Omental fat pad (tissue), 4 donors: Measurements from ENCODE around the gene RFX7. TPM values are rescaled to one million over a fixed set of nuclear protein-coding genes. Genes with fewer than 3 reads are reported as not detected.

Experiments
- ATAC-seq: fragments of 150-250 bp; one replicate; pipeline ENCODE4 v1.9.1; 2016; ENCODE audit warnings: mild to moderate bottlenecking, moderate library complexity; ENCODE audit not compliant: low FRiP score
- DNase-seq: peaks from one replicate; pipeline ENCODE4 v3.0.0-alpha.2; 2019; ENCODE audit warnings: low spot score
- small RNA-seq: library from RNA; depleted of rRNA; stranded (forward); fragments of <200 nt; gene quantifications from one replicate; pipeline ENCODE3, GENCODE V24; 2016
- total RNA-seq, 4 donors: library from RNA; depleted of rRNA; stranded (reverse); fragments of >200 nt; gene quantifications; one replicate each; pipeline ENCODE4 v1.1.0, GENCODE V29; 2016
- TF ChIP-seq, protein P1 (sequence below), 3 donors: fragments of 450-650 bp; IDR thresholded peaks; one replicate each; pipeline ENCODE4 v1.5.1; 2016 to 2017; ENCODE audit warnings: antibody characterized with exemption in 3 of 3, mild to moderate bottlenecking in 3 of 3, moderate library complexity in 2 of 3

The RFX7 gene
- total RNA-seq, 4 donors from 2014 or later, result 5.3 to 12.9 (median 7.7) TPM

DNA sequence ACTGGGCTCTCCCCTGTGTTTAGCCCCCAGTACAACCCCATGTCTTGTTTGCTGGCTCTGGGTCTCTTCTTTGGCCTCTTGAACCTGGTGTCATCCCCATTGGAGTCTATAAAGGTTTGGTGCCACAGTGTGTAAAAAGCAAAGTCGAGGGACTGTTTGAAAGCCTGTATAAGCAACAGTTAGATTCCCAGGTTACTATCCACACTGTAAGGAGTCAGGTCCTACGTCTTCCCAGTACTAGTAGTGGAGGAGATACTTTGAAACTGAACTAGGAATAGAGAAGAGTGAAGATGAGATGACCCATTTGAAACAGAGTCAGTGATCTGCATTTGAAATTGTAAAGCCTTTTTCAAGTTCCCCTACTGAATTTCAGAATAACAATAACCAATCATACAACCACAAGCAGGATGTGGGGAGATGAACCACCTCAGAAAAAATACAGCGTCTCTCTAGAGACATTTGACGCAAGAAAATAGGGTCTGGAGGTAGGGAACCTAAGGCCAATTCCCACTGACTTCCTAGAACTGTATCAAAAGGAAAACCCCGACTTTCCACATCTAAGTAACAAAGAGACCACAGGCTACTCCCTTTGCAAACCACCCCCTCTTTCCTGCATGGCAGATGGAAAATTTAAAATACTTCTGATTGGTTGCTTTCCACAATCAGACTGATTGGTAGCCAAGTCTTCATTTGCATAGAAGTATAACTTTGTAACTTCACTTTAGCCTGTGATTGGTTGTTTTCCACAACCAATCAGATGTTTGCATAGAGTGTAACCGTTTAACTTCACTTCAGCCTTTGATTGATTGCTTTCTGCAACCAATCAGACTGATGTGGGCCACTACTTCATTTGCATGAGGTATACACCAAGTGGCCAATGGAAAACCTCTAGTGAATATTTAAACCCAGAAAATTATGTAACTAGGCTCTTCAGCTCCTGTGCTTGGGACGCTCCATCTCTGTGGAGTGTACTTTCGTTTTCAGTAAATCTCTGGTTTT is 200.4 kb downstream of the RFX7 start:
- TF ChIP-seq, protein P1, sequence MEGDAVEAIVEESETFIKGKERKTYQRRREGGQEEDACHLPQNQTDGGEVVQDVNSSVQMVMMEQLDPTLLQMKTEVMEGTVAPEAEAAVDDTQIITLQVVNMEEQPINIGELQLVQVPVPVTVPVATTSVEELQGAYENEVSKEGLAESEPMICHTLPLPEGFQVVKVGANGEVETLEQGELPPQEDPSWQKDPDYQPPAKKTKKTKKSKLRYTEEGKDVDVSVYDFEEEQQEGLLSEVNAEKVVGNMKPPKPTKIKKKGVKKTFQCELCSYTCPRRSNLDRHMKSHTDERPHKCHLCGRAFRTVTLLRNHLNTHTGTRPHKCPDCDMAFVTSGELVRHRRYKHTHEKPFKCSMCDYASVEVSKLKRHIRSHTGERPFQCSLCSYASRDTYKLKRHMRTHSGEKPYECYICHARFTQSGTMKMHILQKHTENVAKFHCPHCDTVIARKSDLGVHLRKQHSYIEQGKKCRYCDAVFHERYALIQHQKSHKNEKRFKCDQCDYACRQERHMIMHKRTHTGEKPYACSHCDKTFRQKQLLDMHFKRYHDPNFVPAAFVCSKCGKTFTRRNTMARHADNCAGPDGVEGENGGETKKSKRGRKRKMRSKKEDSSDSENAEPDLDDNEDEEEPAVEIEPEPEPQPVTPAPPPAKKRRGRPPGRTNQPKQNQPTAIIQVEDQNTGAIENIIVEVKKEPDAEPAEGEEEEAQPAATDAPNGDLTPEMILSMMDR (IDR thresholded peaks at IDR 0.05), result no peak
- DNase-seq, result no peak
- no peak for ATAC-seq

DNA sequence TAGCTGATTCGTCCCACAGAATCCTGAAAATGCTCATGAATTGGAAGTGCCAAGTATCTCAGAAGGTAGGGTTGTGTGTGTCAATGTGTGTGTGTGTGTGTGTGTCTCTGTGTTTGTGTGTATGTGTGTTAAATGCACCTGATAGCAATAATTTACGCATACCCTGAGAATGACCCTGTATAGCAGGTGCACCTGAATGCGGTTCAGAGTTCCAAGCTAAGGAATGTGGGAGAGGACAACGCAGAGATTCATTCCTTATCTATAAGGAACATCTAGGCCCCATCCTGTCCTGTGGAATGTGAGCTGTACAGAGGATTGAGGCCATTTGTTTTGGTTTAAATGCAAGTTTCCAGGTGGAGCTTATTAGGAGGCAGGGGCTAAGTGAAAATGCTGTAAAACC is 201.2 kb downstream of the RFX7 start:
- ATAC-seq, result no peak
- DNase-seq, result no peak
- TF ChIP-seq, protein P1 (IDR thresholded peaks at IDR 0.05), result no peak

DNA sequence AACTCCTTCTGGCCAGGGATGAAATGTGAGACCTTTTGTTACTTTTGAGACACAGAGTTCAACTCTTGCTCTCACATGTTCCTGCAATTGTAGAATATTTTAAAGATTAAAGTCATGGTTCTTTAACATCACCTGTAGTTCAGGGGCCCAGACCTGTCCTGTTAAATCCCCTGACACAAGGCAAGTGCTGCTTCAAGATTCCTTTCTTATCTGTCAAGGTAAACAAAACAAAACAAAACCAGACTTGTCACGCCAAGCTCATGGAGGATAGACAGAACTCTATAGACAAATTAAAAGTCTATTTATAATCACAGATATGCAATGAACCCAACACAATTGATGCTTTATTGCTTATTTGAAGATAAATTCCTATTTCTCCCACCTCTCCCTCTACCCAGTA is 201.6 kb downstream of the RFX7 start:
- no peak for ATAC-seq
- TF ChIP-seq, protein P1 (IDR thresholded peaks at IDR 0.05), result no peak

DNA sequence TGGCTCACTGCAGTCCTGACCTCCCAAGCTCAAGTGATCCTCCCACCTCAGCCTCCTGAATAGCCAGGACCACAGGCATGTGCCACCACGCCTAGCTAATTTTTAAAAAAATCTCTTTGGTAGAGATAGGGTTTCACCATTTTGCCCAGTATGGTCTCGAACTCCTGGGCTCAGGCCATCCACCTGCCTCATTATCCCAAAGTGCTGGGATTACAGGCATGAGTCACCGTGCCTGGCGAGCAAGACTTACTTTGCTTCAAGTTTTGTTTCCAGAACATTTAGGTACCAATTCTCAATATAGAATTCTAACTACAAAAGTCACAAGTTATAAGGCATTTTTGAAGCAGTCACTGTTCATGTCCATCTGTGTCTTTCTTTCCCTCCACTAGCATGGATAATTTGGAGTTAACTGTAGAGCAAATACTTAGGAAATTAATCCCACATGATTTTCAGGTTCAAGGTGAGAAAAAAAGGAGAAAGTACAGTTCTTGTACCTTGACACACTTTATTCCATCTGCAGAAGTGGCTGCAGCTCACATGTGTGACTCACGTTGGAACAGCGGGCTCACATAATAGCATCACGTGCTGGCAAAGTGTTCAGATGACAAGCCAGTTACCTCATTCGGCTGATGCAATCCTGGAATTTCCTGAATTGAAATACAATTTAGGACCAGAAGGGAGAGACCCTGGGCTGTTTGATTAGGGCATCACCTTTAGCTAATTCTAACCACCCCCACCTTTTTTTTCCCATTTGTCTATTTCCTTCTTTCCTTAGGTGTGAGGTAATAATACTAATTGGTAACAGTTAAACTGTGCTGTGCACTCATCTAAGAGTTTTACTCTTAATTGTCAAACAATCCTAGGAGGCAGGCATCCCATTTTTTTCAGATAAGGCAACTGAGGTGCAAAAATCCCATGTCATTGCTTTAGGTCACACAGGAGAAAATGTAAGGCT is 203.3 kb downstream of the RFX7 start:
- TF ChIP-seq, protein P1 (IDR thresholded peaks at IDR 0.05), result no peak
- peak; percentile 87 for ATAC-seq
- peak; percentile 29 for DNase-seq

More for the DNA sequence above, 201.6 kb downstream of the RFX7 start:
- no peak for DNase-seq

DNA sequence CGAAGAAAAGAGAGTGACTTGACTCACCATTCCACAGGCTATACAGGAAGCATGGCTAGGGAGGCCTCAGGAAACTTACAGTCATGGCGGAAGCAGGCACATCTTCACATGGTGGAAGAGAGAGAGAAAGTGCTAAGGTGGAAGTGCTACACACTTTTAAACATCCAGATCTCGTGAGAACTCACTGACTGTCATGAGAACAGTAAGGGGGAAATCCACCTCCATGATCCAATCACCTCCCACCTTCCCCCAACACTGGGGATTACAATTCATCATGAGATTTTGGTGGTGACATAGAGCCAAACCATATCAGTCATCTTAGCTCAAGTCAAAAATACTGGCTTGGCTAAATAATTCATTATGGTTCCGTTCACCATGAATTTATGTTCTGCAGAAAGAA is 205.0 kb downstream of the RFX7 start:
- ATAC-seq, result no peak
- DNase-seq, result no peak
- TF ChIP-seq, protein P1 (IDR thresholded peaks at IDR 0.05), result no peak

DNA sequence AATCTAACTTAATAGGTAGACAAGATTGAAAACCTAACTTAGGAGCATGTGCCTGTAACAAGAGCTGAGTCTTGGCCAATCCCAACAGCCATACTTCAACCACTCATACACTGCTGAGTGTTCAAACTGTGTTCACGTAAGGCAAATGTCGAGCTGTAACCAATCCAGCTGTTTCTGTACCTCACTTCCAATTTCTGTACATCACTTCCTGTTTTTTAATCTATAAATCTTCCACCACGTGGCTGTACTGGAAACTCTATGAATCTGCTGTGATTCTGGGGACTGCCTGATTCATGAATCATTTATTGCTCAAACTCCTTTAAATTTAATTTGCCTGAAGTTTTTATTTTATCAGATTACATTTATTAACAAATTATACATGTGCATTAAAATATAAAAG is 205.7 kb downstream of the RFX7 start:
- no peak for ATAC-seq
- TF ChIP-seq, protein P1 (IDR thresholded peaks at IDR 0.05), result no peak
- DNase-seq, result no peak

Small RNAs within 50 kb of the gene (small RNA-seq; reads per million reads assigned to genes)
- gene CD24P2 (not detected), gene RNU6-1287P (not detected)

Other genes starting within 250 kb of the RFX7 start
- gene TEX9, start 121.5 kb upstream of the RFX7 start, total RNA-seq, result 1 to 10 TPM; 1.9 to 5.0 (median 2.9) TPM
- gene MNS1, start 221.3 kb upstream of the RFX7 start, total RNA-seq, result 1 to 10 TPM in 1 of 4 donors, under 1 TPM in 2, not detected in 1; 0.84 to 1.0 (median 0.84) TPM